ENCODE results near the gene GOPC. TPM values are rescaled to one million over a fixed set of nuclear protein-coding genes. Genes with fewer than 3 reads are reported as not detected.
A peak's percentile ranks its signal among the peaks of the same experiment; 100 is the strongest.

The GOPC gene
- total RNA-seq, 1 experiment from 2014 or later: 18.7 TPM

DNA sequence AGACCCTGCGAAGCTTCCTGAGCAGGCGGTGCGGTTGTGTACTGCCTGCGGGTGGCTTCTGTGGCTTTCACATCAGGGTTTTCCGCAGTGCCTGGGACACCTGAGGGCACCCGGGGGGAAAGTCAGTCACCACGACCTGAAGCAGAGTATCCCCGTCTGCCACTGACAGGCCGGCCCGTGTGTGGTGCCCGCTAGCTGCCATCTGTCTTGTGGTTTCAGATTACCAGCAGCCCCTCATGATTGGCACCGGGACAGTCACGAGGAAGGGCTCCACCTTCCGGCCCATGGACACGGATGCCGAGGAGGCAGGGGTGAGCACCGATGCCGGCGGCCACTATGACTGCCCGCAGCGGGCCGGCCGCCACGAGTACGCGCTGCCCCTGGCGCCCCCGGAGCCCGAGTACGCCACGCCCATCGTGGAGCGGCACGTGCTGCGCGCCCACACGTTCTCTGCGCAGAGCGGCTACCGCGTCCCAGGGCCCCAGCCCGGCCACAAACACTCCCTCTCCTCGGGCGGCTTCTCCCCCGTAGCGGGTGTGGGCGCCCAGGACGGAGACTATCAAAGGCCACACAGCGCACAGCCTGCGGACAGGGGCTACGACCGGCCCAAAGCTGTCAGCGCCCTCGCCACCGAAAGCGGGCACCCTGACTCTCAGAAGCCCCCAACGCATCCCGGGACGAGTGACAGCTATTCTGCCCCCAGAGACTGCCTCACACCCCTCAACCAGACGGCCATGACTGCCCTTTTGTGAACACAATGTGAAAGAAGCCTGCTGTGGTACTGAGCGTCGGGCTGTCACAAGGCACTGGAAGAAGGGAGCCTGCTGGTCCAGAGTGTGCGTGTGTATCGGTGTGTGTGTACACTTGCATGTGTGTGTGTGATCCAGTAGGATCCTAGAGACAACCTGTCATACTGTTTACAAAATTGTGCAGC lies 54.4 kb downstream of the GOPC start:
- Mint-ChIP-seq H3K9me3 (no peaks in the 10 kb centered on the region), H3K27ac (peak overlapping the region in 2 of 3 experiments; percentile 23 to 55; a peak in 3 of 7 replicates), H3K4me1 (peaks cover 12 to 25% of the 10 kb centered on the region in 2 experiments; a peak in 3 of 4 replicates), H3K4me3 (no peak overlapping the region; a peak in 2 of 5 replicates), H3K27me3 (ENCODE audit: low read depth) (no peaks in the 10 kb centered on the region), H3K36me3 (ENCODE audit: insufficient read depth in 1 of 3, low read depth in 3 of 3) (peaks cover 0 to 3% (median 0%) of the 10 kb centered on the region in 3 experiments; a peak in 3 of 7 replicates)
- no peak overlapping the region for H3K56ac ChIP-seq (ENCODE audit: insufficient read length, low read depth, low read length)
- peaks cover 17% of the 10 kb centered on the region; the same call in 1 of the 2 replicates for H3K4me1 ChIP-seq (ENCODE audit: insufficient read depth, low read length)
- WGBS (ENCODE audit: extremely low coverage, insufficient read length, low lambda C conversion rate): no CpG with 5 or more reads among the region's 64 CpGs
- no peak overlapping the region for H4K91ac ChIP-seq (ENCODE audit: insufficient read length, low read depth, low read length)
- H3K4ac ChIP-seq (ENCODE audit: low read depth, low read length): no peak overlapping the region
- no peak overlapping the region for H2BK120ac ChIP-seq (ENCODE audit: low read depth, low read length, poor library complexity, severe bottlenecking)
- no peak overlapping the region for H3K14ac ChIP-seq (ENCODE audit: insufficient read depth, low read length)
- H2AFZ ChIP-seq (ENCODE audit: low read length): no peak overlapping the region
- TF ChIP-seq, protein P1, sequence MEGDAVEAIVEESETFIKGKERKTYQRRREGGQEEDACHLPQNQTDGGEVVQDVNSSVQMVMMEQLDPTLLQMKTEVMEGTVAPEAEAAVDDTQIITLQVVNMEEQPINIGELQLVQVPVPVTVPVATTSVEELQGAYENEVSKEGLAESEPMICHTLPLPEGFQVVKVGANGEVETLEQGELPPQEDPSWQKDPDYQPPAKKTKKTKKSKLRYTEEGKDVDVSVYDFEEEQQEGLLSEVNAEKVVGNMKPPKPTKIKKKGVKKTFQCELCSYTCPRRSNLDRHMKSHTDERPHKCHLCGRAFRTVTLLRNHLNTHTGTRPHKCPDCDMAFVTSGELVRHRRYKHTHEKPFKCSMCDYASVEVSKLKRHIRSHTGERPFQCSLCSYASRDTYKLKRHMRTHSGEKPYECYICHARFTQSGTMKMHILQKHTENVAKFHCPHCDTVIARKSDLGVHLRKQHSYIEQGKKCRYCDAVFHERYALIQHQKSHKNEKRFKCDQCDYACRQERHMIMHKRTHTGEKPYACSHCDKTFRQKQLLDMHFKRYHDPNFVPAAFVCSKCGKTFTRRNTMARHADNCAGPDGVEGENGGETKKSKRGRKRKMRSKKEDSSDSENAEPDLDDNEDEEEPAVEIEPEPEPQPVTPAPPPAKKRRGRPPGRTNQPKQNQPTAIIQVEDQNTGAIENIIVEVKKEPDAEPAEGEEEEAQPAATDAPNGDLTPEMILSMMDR (conservative IDR thresholded peaks at IDR 0.05): no peak
- H3K79me1 ChIP-seq (ENCODE audit: insufficient read depth, low read depth, low read length, poor library complexity, severe bottlenecking): no peaks in the 10 kb centered on the region
- peak overlapping the region; percentile 90 for H4K8ac ChIP-seq (replicated peaks; ENCODE audit: insufficient read length, low read depth, low read length)
- no peak overlapping the region for H3K27ac ChIP-seq (ENCODE audit: insufficient read length, low read depth, low read length)
- no peak overlapping the region for H3K4me2 ChIP-seq (ENCODE audit: insufficient read depth, insufficient read length, low read length)
- H4K20me1 ChIP-seq (ENCODE audit: control insufficient read depth, insufficient read depth, insufficient read length): no peaks in the 10 kb centered on the region
- no peak overlapping the region for H2BK5ac ChIP-seq (ENCODE audit: insufficient read length, low read length)
- H3K18ac ChIP-seq (ENCODE audit: insufficient read length, low read depth, low read length): no peak overlapping the region
- no peak overlapping the region for H2AK5ac ChIP-seq (ENCODE audit: insufficient read length, low read length)
- H3K9me3 ChIP-seq (ENCODE audit: control insufficient read depth, low read depth, low read length): no peaks in the 10 kb centered on the region
- no peak overlapping the region for H3K9ac ChIP-seq (ENCODE audit: extremely low read depth, insufficient read length, low read length)
- DNase-seq: peak; percentile 56
- no peak overlapping the region for H3T11ph ChIP-seq (ENCODE audit: low read length)
- no peak overlapping the region for H4K5ac ChIP-seq (ENCODE audit: insufficient read length, low read depth, low read length)
- no peak overlapping the region for H3K23ac ChIP-seq (ENCODE audit: insufficient read length, low read depth, low read length)
- H3K27me3 ChIP-seq (ENCODE audit: insufficient read depth, low read length): no peaks in the 10 kb centered on the region
- H3K23me2 ChIP-seq (ENCODE audit: insufficient read length, low read depth, low read length, poor library complexity, severe bottlenecking): peaks cover 4% of the 10 kb centered on the region
- no peak overlapping the region for H2BK12ac ChIP-seq (ENCODE audit: insufficient read length, low read depth, low read length)
- H2BK15ac ChIP-seq (ENCODE audit: low read depth, low read length): no peak overlapping the region
- H3K79me2 ChIP-seq (ENCODE audit: insufficient read depth, low read length): no peaks in the 10 kb centered on the region
- H2BK20ac ChIP-seq (ENCODE audit: low read depth, low read length, poor library complexity, severe bottlenecking): no peak overlapping the region

Measured in H9 (cell line).